ENCODE data around the gene UQCRC2.
"Not testable (repeated sequence)": the region's sequence is repeated elsewhere in the genome, so short reads cannot be mapped to it uniquely, and the experiment has no call there.

The UQCRC2 gene

GRCh38 chr16:22013486-22013885 is 60.3 kb downstream of the UQCRC2 start:
- DNase-seq, result no peak

DNA sequence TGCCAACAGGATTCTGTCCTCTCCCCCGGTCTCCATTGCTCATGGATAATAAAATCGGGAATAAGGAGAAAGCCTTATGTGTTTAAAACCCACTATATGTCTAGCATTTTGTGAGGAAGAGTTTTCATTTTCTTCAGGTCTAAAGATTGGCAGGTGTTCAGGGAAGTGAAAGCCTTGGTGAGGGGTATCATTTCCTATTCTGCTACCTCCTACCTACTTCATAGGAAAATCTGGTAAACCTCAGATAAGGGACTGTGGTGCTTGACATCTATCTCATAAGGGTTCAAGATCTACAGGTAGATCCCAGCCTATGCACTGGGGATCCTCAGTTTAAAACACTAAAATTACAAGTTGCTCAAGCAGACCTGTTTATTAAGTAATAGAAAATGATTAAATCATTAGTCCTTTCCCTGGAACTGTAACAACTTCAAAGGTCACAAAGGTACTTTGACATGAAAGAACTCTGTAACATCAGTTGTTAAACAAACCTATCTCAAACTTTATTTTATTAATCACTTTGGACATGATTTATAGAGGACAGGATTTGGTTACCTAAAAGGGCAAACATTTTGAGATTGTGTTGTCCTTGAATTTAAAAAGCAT is 61.2 kb downstream of the UQCRC2 start:
- DNase-seq, result no peak

- no peak for DNase-seq
These were observed 63.8 kb downstream of the UQCRC2 start for GRCh38 chr16:22016927-22017326.

- no peak for DNase-seq
These were observed 65.4 kb downstream of the UQCRC2 start for GRCh38 chr16:22018559-22018958.

DNA sequence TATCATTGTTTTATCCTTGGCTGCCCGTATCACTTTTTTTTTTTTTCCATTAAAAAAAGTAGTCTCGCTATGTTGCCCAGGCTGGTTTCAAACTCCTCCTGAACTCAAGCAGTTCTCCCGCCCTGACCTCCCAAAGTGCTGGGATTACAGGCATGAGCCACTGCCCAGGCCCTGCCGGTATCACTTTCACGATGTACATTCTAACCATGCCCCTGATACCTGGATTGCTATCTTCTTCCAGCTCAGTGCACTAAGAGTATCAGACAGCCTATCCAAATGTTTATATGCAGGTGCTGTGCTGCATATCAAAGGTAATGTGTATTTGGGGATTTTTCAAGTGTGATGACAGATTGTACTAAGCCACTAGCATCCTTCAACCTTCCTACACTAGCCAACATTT is 69.0 kb downstream of the UQCRC2 start:
- no peak for DNase-seq

- DNase-seq, result no peak
These were observed 70.3 kb downstream of the UQCRC2 start for GRCh38 chr16:22023505-22023904.

GRCh38 chr16:22024785-22025184 is 71.6 kb downstream of the UQCRC2 start:
- DNase-seq, result not testable (repeated sequence)

DNA sequence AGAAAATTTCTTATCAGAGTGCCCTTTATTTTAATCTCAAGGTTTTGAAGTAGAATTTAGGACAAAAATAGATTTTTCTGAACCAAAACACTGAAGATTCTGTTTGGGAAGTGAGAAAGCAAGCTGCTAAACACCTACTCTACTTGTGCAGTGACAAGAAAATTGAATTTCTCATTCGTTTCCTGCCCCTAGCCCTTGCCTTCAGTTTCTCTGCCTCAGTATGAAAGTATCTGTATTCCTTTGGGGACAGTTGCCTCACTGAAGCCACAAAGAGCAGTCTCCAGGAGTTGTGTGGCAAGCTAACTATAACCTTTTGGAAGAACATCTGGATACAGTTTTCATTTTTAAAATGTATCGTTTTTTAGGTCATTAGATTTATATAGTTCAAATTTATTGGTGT is 74.5 kb downstream of the UQCRC2 start:
- no peak for DNase-seq

DNA sequence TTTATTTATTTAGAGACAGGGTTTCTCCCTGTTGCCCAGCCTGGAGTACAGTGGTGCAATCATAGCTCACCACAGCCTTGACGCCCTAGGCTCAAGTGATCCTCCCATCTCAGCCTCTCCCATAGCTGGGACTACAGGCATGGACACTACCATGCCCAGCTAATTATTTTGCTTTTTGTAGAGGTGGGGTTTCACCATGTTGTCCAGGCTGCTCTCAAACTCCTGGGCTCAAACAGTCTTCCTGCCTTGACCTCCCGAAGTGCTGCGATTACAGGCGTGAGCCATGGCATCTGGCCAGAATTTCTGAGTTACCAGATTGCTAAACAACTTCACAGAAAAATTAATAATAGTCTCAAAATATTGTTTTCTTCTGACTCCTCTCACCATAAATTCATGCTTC is 76.5 kb downstream of the UQCRC2 start:
- no peak for DNase-seq

DNA sequence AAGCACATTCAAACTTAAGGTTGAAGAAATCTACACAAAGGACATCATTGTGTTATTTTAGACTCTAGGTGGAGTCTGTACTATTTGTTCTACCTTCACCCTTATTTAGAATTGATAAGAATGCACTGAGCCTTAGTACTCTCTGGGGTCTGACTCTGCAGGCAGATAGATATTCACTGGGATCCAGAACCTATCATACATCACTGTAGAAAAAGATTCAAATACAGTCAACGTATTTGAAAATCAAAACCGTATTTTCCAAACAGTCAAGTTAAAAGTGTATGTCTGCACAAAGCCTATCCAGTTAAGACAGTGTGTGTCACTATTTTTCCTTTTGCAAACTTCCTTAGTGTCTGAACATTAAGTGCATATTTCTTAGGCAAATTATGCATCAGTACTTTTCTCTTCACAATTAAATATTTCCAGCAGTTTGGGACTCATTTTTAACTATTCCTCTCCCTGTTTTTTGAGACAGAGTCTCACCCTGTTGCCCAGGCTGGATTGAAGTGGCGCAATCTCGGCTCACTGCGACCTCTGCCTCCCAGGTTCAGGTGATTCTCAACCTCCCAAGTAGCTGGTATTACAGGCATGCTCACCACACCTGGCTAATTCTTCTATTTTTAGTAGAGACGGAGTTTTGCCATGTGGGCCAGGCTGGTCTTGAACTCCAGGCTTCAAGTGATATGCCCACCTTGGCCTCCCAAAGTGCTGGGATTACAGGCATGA is 77.1 kb downstream of the UQCRC2 start:
- no peak for DNase-seq

GRCh38 chr16:22031483-22032083 is 78.4 kb downstream of the UQCRC2 start:
- no peak for DNase-seq

Data from stimulated activated CD4-positive, alpha-beta T cell treated with anti-CD3 and anti-CD28 coated beads, Interleukin-4, amount 100 ng/mL, for 1 hour (primary cell).